Neutrophil (primary cell): ENCODE results near the gene OR10H5.
"Not testable (repeated sequence)": the region's sequence is repeated elsewhere in the genome, so short reads cannot be mapped to it uniquely, and the experiment has no call there.

Experiments used
- H3K27ac ChIP-seq: fragments of 200-600 bp; sonication (generic); 2 replicates; pipeline ENCODE4 v1.5.1; 2016; ENCODE audit warnings: mild to moderate bottlenecking, moderate library complexity
- H3K27me3 ChIP-seq: fragments of 200-600 bp; sonication (generic); 2 replicates; pipeline ENCODE4 v1.6.0; 2016; ENCODE audit warnings: mild to moderate bottlenecking
- H3K36me3 ChIP-seq: fragments of 200-600 bp; sonication (generic); 2 replicates; pipeline ENCODE4 v1.5.1; 2017
- H3K4me1 ChIP-seq, 2 experiments: fragments of 200-600 bp in 1 of 2; sonication (generic) in 1 of 2; 1 replicate in 1 of 2; 2 replicates in 1 of 2; pipeline versions ENCODE4 v1.5.1 to v1.6.1; 2013 to 2016; ENCODE audit warnings: low read depth in 1 of 2, low read length in 1 of 2, mild to moderate bottlenecking in 1 of 2, moderate library complexity in 1 of 2; ENCODE audit not compliant: control insufficient read depth in 1 of 2, insufficient read depth in 1 of 2
- H3K4me3 ChIP-seq, 2 experiments: fragments of 200-600 bp in 1 of 2; sonication (generic) in 1 of 2; 1 replicate in 1 of 2; 2 replicates in 1 of 2; pipeline ENCODE4 v1.5.1; 2013 to 2016; ENCODE audit warnings: low read depth in 1 of 2, low read length in 1 of 2, mild to moderate bottlenecking in 1 of 2, moderate library complexity in 1 of 2
- H3K9me3 ChIP-seq: fragments of 200-600 bp; sonication (generic); 2 replicates; pipeline ENCODE4 v1.5.1; 2016
- CTCF ChIP-seq: fragments of 200-600 bp; sonication (generic); IDR thresholded peaks from 2 replicates; pipeline ENCODE4 v1.5.1; 2016; ENCODE audit warnings: antibody characterized with exemption

OR10H5 gene

GRCh38 chr19:15759962-15760565 lies 27.4 kb upstream of the OR10H5 start:
- Histone ChIP-seq H3K9me3 (no peaks in the 10 kb centered on the region), H3K4me1 (no peaks in the 10 kb centered on the region), H3K27me3 (peaks cover 98% of the 10 kb centered on the region), H3K4me3 (no peak overlapping the region), H3K36me3 (no peaks in the 10 kb centered on the region), H3K27ac (no peak overlapping the region)
- TF ChIP-seq CTCF, result no peak

DNA sequence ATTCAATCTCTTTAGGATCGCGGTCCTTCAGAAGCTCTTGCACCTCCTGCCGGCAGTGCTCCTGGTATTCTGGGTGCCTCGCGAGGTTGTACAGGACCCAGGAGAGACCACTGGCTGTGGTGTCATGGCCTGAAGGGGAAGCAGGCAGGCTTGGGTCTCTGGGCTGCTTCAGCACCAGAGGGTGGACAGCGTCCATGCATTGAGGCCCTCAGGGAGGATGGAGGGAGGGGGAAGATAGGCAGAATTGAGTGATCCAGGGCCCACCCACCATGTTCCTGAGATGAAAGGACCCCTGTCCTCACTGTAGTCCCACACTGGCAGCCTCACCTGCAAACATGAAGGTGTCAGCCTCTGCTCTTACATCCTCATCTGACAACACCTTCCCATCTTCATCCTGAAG lies 17.9 kb upstream of the OR10H5 start:
- TF ChIP-seq CTCF, result no peak

DNA sequence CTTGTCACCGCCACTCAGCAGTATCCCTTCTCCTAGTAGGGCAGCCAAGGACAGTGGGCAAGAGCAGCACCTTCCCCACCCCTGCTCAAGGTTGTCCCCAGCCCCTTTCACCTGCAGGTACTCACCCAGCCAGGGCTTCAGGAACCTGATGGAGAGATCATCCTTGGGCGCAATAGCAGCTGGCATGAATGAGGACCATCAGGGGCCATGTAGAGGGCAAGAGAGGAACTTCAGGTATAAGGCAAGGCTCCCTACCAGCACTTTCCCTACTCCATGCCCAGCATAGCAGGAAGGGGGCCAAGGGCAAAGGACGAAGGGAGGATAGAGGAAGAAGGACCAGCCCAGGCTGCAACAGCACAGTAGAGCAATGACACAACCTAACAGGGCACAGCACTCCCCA lies 13.3 kb upstream of the OR10H5 start:
- H3K4me3 ChIP-seq, H3K36me3 ChIP-seq, H3K9me3 ChIP-seq, H3K4me1 ChIP-seq, H3K27ac ChIP-seq: not testable (repeated sequence)
- H3K27me3 ChIP-seq, result peaks cover 40% of the 10 kb centered on the region

More for the DNA sequence above, 17.9 kb upstream of the OR10H5 start:
- no peak overlapping the region for H3K4me3 ChIP-seq
- H3K4me1 ChIP-seq, result no peaks in the 10 kb centered on the region
- no peaks in the 10 kb centered on the region for H3K9me3 ChIP-seq
- peaks cover 56% of the 10 kb centered on the region for H3K27me3 ChIP-seq
- H3K27ac ChIP-seq, result no peak overlapping the region
- H3K36me3 ChIP-seq, result no peaks in the 10 kb centered on the region

DNA sequence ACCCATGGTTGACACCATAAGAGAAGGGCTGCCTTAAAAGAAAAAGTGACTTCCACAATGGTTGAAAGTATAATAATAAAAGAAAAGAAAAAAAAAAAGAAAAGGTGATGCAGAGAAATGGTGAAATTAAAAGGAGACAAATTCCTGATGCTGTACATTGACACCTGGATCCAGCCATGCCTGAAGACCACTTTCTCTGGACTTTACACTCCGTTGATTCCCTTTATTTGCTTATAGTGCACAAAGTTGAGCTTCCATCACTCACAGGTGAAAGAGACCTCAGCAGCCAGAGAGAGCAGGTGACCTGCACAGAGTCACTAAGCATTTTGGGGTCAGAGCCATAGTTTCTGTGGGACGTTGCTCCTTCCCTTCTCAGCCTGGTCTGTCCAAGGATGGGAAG lies 12.2 kb upstream of the OR10H5 start:
- no peaks in the 10 kb centered on the region for H3K9me3 ChIP-seq
- TF ChIP-seq CTCF, result no peak
- H3K4me1 ChIP-seq, result no peaks in the 10 kb centered on the region
- no peak overlapping the region for H3K27ac ChIP-seq
- no peak overlapping the region for H3K4me3 ChIP-seq
- peaks cover 31% of the 10 kb centered on the region for H3K27me3 ChIP-seq
- no peaks in the 10 kb centered on the region for H3K36me3 ChIP-seq

GRCh38 chr19:15776264-15776663 lies 11.2 kb upstream of the OR10H5 start:
- Histone ChIP-seq H3K9me3 (no peaks in the 10 kb centered on the region), H3K4me3 (no peak overlapping the region), H3K4me1 (no peaks in the 10 kb centered on the region), H3K27me3 (peaks cover 31% of the 10 kb centered on the region), H3K36me3 (no peaks in the 10 kb centered on the region), H3K27ac (no peak overlapping the region)
- no peak for TF ChIP-seq CTCF

DNA sequence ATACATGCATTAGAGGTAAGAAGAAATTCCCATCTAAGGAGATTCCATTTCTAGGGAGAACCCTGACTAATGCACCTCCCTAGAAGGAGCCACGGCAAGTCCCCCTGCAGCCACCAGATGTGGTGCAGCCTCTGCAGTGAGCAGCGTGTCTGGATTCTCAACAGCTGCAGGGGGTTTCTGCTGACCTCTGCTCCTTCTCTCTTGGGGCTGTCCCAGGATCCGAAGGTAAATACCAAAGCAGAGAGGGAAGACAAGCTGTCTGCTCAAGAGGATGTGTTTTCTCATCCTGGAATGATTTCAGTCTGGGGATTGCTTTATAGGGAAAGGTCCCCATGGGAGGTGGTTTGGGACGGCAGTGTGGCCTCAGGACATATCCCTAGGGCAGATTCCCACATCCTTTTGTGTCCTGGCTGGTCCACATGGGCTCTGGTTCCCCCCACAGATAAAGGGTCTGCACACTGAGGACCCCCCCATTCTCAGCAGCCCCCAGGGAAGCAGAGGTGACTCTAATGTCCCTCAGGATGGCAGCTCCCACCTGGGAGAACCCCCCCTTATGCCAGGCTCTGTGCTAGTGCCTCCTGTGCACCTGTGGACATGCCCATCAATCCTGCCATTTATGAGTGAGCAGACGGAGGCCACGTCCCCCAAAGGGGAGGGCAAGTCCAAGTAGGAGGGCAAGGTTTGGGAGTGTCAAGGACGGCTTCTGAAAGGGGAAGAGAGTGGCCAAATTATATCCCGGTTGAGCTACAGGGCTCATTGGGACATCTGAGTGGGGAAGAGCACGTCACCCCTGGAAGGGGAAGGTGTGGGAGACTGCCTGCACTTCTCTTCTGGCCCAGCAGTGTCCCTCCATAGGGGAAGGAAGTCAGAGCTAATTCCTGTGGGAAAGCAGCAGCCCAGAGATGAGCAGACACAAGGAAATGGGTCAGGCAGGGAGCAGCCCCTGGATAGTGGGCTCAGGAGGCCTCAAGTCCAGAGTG lies 10.2 kb upstream of the OR10H5 start:
- Histone ChIP-seq H3K9me3 (no peaks in the 10 kb centered on the region), H3K4me3 (no peak overlapping the region), H3K27me3 (peaks cover 31% of the 10 kb centered on the region), H3K27ac (no peak overlapping the region), H3K36me3 (no peaks in the 10 kb centered on the region), H3K4me1 (no peaks in the 10 kb centered on the region)
- no peak for TF ChIP-seq CTCF
